Hypothalamus (tissue), 51 donors: ENCODE measurements around the gene METTL22.
A peak's percentile ranks its signal among the peaks of the same experiment; 100 is the strongest.

Experiments
- DNase-seq, 51 donors: peaks; one replicate each; lab custom pipeline; 2025; lab: John Stamatoyannopoulos, UW

METTL22 gene

DNA sequence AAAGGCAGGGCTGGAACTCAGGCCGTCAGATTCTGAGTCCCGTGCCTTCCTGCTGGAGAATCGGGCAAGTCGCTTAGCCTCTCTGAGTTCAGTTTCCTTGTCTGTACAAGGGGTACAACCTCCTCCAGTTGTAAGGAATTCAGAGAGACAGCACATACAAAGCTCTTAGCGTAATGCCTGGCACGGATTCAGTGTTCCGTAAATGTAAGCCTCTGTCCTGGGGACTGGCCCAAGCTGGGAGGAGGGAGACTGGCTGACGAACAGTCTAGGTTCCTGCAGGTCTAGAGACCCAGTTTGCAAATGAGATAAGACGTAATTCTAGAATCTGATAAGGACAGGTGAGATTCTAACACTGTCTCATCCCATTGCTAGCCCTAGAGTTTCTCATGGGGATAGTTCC, 9.9 kb downstream of the METTL22 start:
- DNase-seq = no peak

DNA sequence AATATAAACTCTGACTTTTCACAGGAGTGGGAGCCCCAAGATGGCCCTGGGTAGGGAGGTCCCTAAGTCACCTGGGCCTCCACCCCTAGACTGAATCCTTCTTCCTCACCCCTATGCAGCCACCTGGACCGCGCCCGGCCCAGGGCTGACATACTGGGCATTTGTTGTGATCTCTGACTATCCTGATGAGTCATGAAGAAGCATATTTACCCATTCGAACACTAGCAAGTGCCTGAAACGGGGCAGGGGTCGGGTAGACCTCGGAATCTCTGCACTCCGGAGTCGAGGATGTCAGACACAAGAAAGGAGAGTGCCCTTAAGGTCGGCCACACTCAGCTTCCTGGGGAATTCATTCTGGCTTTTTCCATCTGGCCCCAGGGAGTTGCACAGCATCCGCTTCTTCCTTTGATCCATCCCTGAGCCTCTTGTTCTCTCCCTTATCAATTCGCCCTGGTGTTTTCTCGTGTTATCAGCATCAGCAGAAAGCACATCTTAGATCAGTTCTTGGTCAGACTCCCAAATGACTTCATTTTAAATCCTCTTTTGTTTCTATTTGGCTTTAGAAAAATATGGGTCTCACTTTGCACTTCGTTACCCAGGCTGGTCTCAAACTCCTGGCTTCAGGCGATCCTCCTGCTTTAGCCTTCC, 10.4 kb downstream of the METTL22 start:
- no peak for DNase-seq

DNA sequence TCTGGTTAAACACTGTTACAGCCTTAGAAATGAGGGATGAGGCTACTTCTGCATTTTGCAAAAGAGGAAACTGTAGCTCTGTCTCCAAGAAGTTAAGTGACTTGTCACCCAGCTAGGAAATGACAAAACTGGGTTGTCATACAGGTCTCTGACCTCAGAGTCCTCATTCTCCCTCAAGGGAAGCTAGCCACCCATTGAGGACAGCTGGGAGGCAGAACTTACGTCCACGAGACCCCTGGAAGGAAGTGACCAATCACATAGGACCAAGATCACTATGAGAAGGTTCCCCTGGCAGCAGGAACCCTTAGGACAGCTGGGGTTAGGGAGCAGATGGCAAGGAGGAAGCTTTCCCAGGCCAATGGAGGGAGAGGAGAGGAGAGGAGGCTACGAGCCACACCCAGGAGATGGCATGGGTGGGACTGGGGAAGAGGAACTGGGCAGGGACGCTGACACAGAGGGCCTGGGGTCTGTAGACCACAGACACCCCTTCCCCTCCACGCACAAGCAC, 11.2 kb downstream of the METTL22 start:
- DNase-seq = peak in 2 of 51 donors; percentile 10 to 17

DNA sequence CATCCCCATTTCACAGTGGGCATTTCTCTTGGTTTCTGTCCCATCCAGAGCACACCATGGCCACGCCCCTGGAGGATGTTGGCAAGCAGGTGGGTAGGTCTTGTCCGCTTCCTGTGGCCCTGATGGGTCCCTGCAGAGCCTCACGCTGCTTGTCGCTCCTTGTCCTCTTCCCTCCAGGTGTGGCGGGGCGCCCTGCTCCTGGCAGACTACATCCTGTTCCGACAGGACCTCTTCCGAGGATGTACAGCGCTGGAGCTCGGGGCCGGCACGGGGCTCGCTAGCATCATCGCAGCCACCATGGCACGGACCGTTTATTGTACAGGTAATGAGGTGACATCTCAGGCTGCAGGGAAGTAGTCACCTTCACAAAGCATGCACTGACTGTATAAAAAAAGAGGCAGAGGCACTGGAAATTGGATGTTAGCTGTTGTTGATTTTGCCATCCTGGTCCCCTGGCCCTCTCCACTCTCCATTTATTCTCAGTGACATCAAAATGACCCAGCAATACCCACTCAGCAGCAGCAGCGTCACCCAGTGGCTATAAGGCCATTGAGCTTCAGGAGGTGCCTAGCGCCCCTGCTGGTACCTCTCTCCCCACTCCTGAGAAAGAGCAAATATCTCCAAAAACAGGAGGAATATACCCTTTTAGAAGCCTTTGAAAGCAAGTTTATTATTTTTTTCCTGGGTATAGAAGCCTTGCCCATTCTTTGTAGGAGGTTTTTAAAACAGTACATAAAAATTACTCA, 13.7 kb downstream of the METTL22 start:
- peak in 1 of 51 donors; percentile 4 for DNase-seq

DNA sequence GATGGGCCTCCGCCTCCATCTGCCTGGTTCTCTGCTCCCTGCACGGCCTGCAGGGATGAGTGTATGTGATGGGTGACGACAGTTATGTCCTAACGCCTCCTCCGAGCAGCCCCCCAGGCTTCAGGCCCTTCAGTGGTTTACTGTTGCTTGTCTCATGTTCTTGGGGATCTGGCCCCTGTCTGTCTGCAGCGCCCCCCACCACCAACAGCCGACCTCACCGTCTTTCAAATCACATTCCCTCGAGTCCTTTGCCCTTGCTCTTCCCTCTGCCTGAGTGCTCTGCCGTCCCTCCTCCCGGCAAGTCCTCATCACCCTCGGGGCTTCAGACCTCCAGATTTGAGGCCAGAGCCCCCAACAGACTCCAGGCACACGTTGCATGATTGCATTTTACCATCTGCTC, 18.2 kb downstream of the METTL22 start:
- DNase-seq = no peak

DNA sequence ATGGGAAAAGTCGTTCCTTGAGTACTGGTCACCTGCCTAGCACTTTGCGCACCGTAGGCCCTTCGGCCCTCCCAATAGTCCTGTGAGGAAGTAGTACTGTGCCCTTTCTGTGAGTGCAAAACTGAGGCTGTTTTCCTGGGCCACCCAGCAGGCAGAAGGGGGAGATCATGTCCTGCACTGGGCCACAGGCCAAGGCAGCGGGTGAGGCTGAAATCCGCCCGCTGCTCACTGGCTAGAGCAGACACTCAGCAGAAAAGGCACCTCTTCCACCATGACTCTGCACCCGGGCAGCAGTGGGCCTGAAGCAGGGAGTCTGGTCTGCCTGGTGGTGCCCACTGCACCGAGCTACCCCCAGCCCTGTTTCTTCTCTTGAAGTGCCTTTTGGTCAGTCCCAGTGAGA, 20.2 kb downstream of the METTL22 start:
- peak in 32 of 51 donors; percentile 6 to 61 (median 30) for DNase-seq

DNA sequence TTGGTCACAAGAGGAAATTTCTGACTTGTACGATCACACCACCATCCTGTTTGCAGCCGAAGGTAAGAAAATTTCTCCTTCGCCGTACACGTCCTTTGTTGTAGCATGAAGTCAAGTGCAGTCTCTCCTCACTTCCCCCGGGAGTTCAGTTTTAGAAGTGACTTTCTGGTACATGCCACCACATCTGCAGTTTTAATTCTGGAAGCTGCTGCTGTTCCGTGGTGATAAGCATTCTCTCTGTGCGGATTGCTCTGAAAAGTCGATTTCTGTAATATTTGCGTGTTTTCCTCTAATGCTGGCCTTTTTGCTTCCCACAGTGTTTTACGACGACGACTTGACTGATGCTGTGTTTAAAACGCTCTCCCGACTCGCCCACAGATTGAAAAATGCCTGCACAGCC, 20.6 kb downstream of the METTL22 start:
- no peak for DNase-seq

DNA sequence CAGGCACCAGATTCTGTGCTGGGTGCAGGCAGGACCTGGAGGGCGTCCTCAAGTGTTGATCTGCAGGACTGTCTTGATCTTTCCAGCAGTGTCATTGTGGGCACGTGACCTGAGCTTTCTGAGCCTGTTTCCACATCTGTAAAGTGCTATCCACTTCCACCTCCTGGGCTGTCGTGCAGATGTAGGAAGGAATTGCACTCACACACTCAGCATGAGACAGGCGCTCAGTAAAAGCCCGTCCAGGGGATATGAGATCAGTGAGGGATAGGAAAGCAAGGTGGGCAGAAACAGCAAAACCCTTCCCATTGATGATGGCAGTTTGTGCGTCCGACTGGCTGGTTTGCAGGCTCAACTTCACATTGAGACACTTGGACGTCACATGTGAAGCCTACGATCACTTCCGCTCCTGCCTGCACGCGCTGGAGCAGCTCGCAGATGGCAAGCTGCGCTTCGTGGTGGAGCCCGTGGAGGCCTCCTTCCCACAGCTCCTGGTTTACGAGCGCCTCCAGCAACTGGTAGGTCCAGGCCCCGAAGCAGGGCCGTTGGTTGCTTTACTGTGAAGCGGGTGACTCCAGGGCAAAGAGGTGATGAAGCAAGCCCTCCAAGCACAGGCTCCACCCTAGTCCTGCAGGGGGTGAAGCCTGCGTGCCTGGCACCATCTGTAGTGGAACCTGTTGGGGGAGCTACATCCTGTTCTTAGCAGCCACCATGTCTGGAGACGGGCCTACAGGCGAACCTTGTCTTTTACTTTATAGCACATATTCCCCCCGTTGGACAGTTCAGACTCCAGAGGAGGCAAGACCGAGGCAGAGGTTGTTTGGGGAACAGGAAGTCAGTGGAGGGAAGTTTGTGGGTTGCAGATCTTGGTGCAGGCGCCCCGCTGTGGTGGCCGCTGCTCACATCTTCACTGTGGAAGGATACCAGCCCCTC, 23.0 kb downstream of the METTL22 start:
- DNase-seq = peak in 8 of 51 donors; percentile 3 to 20 (median 6)

DNA sequence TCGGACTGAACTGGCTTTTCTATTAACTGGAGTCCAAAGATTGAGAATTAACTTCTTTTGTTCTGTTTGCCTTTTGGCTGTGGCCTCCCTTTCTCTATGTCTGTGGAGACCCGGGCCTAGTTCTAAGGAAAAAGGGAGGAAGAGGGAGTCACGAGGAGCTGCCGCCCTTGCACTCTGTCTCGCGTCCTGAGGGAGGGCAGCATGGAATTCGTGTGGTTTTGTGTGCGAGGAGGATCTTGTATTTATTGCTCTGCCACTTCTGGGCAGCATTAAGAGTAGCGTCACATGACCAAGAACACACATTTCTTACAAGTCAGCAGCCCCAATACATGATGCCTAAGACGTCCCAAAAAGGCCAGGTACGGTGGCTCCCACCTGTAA, 23.6 kb downstream of the METTL22 start:
- DNase-seq = no peak

DNA sequence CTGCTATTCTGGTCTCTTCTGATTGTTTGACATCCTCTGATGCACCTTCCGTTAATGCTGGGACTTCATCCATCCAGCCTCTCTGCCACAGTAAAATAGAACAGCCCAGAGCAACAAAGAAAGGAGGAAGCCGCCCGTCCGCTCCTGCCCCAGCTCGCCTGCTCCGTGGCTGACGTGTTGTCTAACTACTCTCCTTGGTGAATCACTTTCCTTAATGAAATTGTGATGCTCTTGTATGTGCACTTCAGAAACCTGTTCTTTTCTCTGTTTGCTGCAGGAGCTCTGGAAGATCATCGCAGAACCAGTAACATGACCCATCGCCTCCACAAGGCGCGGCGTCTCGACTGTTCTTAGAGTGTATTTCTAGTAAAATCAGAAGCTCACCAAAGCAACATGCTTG, 24.3 kb downstream of the METTL22 start:
- DNase-seq = no peak

DNA sequence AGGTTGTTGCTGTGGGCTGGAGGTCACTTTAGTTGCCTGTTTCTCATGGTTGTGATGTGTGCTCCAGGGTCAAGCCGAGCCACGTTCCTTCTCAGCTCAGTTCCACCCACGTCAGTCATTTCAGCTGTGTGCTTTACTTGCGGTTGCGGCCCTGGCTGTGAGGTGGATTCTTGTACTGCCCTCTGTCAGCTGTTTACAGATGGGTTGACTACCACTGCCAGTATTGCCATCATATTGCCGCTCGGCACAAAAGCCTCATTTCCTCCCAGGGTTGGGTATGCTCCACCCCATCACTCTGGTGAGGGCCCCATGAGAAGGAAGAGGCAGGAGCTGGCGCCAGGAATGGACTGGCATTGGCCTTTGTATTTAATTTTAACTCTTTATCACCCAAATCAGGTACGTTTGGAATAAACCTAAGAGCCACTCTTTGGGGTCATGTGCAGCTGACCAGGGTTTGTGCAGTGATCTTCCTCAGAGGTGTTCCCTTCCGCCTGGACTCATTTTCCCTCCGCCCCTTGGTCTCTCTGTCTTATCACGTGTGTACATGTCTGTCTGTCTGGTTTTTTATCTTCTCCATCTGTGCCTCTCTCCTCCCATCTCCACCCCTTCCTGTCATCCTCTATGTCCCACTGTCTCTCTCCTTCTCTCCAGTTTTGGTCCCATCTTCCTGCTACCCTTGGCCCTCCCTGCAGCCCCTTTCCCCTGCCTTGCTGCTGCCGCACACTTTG, 25.0 kb downstream of the METTL22 start:
- DNase-seq = no peak

DNA sequence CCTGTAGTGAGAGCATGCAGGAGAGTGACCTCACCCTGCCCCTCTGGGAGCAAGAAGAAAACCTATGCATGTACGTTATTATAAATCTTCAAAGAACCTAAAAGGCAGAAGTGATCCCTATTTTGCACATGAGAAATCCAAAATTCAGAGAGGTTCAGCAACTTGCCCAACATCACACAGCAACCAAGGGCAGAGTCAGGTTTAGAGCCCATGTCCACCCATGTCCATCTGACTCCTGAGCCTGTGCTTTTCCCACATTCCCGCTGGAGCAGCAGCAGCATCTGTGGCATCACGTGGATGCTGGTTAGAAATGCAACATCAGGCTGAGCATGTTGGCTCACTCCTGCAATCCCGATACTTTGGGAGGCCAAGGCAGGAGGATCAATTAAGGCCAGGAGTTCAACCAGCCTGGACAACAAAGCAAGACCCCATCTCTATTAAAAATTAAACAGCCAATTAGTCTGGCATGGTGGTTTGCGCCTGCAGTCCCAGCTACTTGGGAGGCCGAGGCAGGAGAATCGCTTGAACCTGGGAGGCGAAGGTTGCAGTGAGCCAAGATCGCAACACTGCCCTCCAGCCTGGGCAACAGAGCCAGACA, 26.3 kb downstream of the METTL22 start:
- DNase-seq = no peak

DNA sequence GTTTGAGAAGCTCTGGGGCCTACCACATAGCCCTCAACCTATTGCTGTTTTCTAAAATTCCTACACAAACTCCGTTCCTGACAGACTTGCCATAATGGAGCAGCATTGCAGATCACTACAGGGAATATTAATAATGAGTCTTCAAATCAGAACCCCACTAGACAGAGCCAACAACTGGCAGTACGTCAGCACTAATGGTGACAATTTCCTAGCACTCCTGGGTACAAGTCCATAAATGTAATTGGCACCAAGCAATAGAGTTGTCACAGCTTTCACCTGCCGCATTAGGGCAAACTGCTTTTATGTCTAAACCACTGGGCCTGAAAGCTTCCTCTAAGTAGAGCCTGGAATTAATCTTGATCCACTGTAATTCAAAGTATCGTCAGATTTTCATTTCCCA, 27.4 kb downstream of the METTL22 start:
- DNase-seq = no peak

DNA sequence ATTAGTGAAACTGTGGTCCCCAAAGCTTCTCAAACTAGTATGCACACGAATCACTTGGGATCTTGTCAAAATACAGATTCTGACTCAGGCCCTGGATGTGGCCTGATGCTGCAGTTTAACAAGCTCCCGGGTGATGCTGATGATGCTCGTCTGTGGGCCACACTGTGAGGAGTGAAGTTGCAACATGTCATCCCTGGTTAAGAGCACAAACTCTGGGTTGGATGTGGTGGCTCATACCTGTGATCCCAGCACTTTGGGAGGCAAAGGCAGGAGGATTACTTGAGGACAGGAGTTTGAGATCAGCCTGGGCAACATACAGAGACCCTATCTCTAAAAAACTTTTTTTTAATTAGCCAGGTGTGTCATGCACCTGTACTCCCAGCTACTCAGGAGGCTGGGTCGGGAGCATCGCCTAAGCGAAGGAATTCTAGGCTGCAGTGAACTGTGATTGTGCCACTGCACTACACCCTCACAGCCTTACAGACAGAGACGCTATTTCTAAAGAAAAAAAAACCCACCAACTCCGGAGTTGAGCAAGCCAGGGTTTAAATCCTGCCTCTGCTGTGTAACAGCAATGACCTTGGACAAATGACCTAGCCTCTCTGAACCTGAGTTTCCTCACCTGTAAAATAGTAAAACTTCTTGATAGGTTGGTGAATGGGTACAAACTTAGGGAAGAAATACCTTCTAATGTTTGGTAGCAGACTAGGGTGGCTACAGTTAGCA, 28.5 kb downstream of the METTL22 start:
- no peak for DNase-seq

DNA sequence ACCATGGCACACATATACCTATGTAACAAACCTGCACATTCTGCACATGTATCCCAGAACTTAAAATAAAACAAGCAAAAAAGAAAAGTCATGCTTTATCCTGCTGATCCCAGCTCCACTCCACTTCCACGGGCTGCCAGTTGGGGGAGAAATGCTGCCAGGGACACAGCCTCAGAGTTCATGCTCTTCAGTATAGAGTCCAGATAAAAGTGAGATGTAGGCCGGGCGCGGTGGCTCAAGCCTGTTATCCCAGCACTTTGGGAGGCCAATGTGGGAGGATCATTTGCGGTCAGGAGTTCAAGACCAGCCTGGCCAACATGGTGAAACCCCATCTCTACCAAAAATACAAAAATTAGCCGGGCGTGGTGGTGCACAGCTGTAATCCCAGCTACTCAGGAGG, 30.5 kb downstream of the METTL22 start:
- DNase-seq = peak in 1 of 51 donors; percentile 4

DNA sequence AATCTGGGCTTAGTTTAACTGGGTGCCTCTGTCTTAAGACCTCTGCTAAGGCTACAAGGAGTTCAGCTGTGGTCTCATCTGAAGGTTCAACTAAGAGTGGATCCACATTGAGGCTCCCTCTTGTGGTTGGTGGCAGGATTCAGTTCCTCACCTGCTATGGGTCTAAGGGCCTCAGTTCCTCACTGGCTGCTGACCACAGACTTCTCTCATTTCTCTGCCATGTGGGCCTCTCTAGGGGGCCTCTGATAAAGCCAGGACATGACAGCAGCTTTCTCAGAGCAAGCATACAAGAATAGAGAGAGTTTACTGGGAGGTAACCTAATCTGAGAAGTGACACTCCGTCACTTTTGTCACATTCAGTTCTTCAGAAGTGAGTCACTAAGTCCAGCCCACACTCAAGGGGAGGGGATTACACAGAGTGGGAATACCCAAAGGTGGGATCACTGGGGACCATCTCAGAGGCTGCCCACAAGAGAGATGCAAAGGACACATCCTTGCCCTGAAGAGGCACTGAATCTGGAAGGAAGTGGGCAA, 33.8 kb downstream of the METTL22 start:
- DNase-seq = no peak

DNA sequence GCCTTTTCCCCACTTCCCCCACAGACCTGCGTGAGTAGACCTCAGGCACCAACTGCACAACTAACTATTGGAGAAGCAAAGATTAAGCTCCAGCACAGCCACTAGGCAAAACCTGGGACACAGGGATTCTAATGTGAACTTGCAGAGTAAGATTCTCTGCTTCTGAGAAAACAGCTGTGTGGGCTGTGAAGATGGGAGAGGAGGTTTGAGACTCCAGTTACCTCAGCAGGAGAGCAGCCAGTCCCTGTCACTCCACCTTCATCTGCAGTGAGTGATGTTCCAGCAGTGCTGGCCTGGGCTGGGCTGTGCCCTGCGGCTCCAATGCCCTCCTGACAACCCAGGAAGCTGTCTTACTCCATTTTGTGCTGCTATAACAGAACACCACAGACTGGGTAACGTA, 34.9 kb downstream of the METTL22 start:
- no peak for DNase-seq

DNA sequence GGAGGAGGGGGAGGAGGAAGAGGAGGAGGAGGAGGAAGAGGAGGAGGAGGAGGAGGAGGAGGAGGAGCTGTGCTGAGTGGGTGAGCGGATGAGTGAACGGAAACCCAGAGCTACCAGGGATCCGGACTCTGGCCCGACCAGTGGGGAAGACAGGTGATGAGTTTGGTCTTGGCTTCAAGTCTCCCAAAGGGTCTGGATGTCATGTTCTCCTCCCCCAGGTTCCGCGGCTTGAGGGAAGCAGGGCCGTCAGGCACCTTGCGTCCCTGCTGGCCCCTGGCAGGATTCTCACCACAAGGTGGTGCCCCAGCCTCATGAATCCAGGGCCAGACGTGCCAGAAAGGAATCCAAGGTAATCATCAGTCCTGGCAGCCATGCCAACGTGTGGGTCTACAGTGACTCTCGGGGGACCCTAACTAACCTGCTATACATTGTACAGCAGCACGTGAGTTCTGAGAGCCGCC, 39.4 kb downstream of the METTL22 start:
- peak in 41 of 51 donors; percentile 2 to 79 (median 35) for DNase-seq

DNA sequence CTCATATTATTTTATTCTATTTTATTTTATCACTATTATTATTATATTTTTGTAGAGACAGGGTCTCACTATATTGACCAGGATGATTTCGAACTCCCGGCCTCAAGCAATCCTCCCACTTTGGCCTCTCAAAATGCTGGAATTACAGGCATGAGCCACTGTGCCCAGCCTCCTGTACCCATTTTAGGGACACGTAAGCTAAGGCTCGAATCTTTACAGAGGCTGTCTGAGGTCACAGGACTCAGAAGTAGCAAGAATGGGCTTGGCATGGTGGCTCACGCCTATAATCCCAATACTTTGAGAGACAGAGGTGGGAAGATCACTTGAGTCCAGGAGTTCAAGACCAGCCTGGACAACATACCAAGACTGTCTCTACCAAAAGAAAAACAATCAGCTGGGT, 40.2 kb downstream of the METTL22 start:
- no peak for DNase-seq
